A549 (cell line): ENCODE results near the gene EDARADD.

ENCODE experiments used
- CEBPB ChIP-seq, 2 experiments: fragments of >200 bp in 1 of 2; sonication (Bioruptor Twin) in 1 of 2; formaldehyde crosslinking in 1 of 2; IDR thresholded peaks; 2 replicates each; pipeline ENCODE4 v1.6.1; 2012 to 2016
- CTCF ChIP-seq: fragments of >200 bp; sonication (Bioruptor Twin); formaldehyde crosslinking; IDR thresholded peaks from 3 replicates; pipeline ENCODE4 v1.5.1; 2016
- EP300 ChIP-seq, 2 experiments: fragments of >200 bp; sonication (Bioruptor Twin); formaldehyde crosslinking; IDR thresholded peaks; 2 replicates in 1 of 2; 3 replicates in 1 of 2; pipeline ENCODE4 v1.6.1; 2016 to 2017
- JUNB ChIP-seq: fragments of >200 bp; sonication (Bioruptor Twin); formaldehyde crosslinking; IDR thresholded peaks from 2 replicates; pipeline ENCODE4 v1.6.1; 2016
- MAZ ChIP-seq: fragments of 150-350 bp; IDR thresholded peaks from 2 replicates; pipeline ENCODE4 v1.6.1; 2014; ENCODE audit warnings: antibody characterized with exemption, low read depth, low read length, borderline replicate concordance
- POLR2A ChIP-seq: IDR thresholded peaks from 2 replicates; pipeline ENCODE4 v1.6.1; 2012; ENCODE audit warnings: mild to moderate bottlenecking, low read length
- POLR2AphosphoS2 ChIP-seq: conservative IDR thresholded peaks from 2 replicates; pipeline ENCODE4 v1.6.1; 2012; ENCODE audit warnings: low read length, improper control_type of control experiment, inconsistent platforms
- RAD21 ChIP-seq, 2 experiments: fragments of >200 bp in 1 of 2; sonication (Bioruptor Twin) in 1 of 2; formaldehyde crosslinking in 1 of 2; IDR thresholded peaks in 1 of 2; conservative IDR thresholded peaks in 1 of 2; 2 replicates in 1 of 2; 3 replicates in 1 of 2; pipeline ENCODE4 v1.6.1; 2012 to 2018; ENCODE audit warnings: inconsistent platforms in 1 of 2
- TF ChIP-seq, protein P1 (sequence below): fragments of 200-600 bp; sonication (generic); IDR thresholded peaks from 2 replicates; pipeline ENCODE4 v1.6.1; 2016; ENCODE audit warnings: antibody characterized with exemption, mild to moderate bottlenecking, moderate library complexity

- TF ChIP-seq EP300 (IDR thresholded peaks at IDR 0.05) (no peak), CTCF (no peak), RAD21 (conservative IDR thresholded peaks at IDR 0.05 in 1 of 2, IDR thresholded peaks at IDR 0.05 in 1 of 2) (no peak), CEBPB (IDR thresholded peaks at IDR 0.05) (no peak), POLR2A (no peak), MAZ (no peak), JUNB (no peak), POLR2AphosphoS2 (no peak)
- TF ChIP-seq, protein P1, sequence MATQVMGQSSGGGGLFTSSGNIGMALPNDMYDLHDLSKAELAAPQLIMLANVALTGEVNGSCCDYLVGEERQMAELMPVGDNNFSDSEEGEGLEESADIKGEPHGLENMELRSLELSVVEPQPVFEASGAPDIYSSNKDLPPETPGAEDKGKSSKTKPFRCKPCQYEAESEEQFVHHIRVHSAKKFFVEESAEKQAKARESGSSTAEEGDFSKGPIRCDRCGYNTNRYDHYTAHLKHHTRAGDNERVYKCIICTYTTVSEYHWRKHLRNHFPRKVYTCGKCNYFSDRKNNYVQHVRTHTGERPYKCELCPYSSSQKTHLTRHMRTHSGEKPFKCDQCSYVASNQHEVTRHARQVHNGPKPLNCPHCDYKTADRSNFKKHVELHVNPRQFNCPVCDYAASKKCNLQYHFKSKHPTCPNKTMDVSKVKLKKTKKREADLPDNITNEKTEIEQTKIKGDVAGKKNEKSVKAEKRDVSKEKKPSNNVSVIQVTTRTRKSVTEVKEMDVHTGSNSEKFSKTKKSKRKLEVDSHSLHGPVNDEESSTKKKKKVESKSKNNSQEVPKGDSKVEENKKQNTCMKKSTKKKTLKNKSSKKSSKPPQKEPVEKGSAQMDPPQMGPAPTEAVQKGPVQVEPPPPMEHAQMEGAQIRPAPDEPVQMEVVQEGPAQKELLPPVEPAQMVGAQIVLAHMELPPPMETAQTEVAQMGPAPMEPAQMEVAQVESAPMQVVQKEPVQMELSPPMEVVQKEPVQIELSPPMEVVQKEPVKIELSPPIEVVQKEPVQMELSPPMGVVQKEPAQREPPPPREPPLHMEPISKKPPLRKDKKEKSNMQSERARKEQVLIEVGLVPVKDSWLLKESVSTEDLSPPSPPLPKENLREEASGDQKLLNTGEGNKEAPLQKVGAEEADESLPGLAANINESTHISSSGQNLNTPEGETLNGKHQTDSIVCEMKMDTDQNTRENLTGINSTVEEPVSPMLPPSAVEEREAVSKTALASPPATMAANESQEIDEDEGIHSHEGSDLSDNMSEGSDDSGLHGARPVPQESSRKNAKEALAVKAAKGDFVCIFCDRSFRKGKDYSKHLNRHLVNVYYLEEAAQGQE, result no peak
Measured at GRCh38 chr1:236526079-236526478, 132.0 kb downstream of the EDARADD start.
